Lung (tissue), 12 donors: ENCODE results near the gene LAMP1. TPM values are rescaled to one million over a fixed set of nuclear protein-coding genes. Genes with fewer than 3 reads are reported as not detected.

ENCODE experiments used
- ATAC-seq: fragments of 200-7000 bp; cut with Tn5 transposase; one replicate; pipeline ENCODE4 v1.9.1; 2020; ENCODE audit warnings: moderate number of reproducible peaks; ENCODE audit not compliant: insufficient read depth, low FRiP score
- DNase-seq, 3 donors: peaks; one replicate each; pipeline ENCODE4 v3.0.0-alpha.2; 2013 to 2017
- H3K27ac ChIP-seq, 2 donors: one replicate each; pipeline ENCODE4 v1.5.1; 2013; ENCODE audit warnings: mild to moderate bottlenecking in 2 of 2, moderate library complexity in 2 of 2, control low read depth in 1 of 2, inconsistent platforms in 1 of 2, low read depth in 1 of 2, low read length in 1 of 2
- H3K27me3 ChIP-seq, 3 donors: one replicate each; pipeline ENCODE4 v1.5.1; 2013; ENCODE audit warnings: low read length in 2 of 3; ENCODE audit not compliant: control insufficient read depth in 3 of 3, insufficient read depth in 3 of 3
- H3K36me3 ChIP-seq, 4 donors: one replicate each; pipeline ENCODE4 v1.5.1; 2013; ENCODE audit warnings: low read length in 4 of 4, mild to moderate bottlenecking in 1 of 4, moderate library complexity in 1 of 4; ENCODE audit not compliant: control insufficient read depth in 4 of 4, insufficient read depth in 4 of 4
- H3K4me1 ChIP-seq, 5 donors: one replicate each; pipeline ENCODE4 v1.5.1; 2013; ENCODE audit warnings: low read length in 5 of 5, mild to moderate bottlenecking in 2 of 5, moderate library complexity in 1 of 5; ENCODE audit not compliant: control insufficient read depth in 5 of 5, insufficient read depth in 5 of 5
- H3K4me3 ChIP-seq: one replicate; pipeline ENCODE4 v1.5.1; 2013; ENCODE audit warnings: mild to moderate bottlenecking, control low read depth, moderate library complexity
- H3K9ac ChIP-seq, 2 donors: one replicate each; pipeline ENCODE4 v1.5.1; 2013; ENCODE audit warnings: low read length in 2 of 2, control low read depth in 1 of 2; ENCODE audit not compliant: insufficient read depth in 1 of 2
- H3K9me3 ChIP-seq, 4 donors: one replicate each; pipeline ENCODE4 v1.5.1; 2013; ENCODE audit warnings: low read length in 3 of 4, mild to moderate bottlenecking in 1 of 4, moderate library complexity in 1 of 4; ENCODE audit not compliant: control insufficient read depth in 4 of 4, insufficient read depth in 3 of 4
- WGBS, 2 donors: extraction: QIAGEN DNeasy Blood & Tissue Kit; methylation state at CpG; one replicate each; pipeline ENCODE4 v1.1.7; 2013; 5-methylcytosine and 5-hydroxymethylcytosine counted together
- polyA plus RNA-seq, 2 donors: library from polyadenylated mRNA; stranded (reverse); fragments of 200-250 nt; gene quantifications; one replicate each; pipeline ENCODE4 v1.2.1, GENCODE V29; 2013
- total RNA-seq, 2 donors: library from RNA; depleted of rRNA in 1 of 2; stranded (reverse); fragments of >200 nt in 1 of 2; gene quantifications; one replicate each; pipeline ENCODE4 v1.2.1, GENCODE V29; 2014 to 2021
- TF ChIP-seq, protein P1 (sequence below): IDR thresholded peaks from 2 replicates; pipeline ENCODE4 v1.5.1; 2012; ENCODE audit warnings: mild to moderate bottlenecking; ENCODE audit errors: control extremely low read depth, extremely low read depth
- donor health status: control.
- donor health status: control.
- donor health status: Bipolar disorder and iron deficiency.
- donor health status: healthy.
- donor health status: DM: yes; HTN: yes; CAD: no.

The LAMP1 gene
- total and polyA plus RNA-seq, 4 donors, result 76.8 to 320 (median 150) TPM

DNA sequence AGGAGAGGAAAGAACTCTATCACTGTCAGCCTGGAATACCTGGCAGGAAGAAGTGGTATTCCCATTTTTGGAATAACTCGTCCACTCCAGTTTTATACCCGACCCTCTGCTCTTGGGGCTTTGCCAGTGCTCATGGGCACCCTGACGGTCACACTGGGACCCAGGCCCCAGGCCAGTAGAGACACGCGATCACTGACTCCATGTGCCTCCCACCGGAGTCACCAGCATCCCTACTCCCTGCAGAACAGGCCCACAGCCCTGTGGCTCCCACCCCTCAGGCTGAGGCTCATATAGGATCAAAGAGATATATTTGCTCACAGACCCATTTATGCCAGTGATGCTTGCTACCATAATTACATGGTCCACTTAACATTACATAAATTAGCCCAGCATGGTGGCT lies 63.4 kb downstream of the LAMP1 start:
- no peak overlapping the region for H3K4me3 ChIP-seq
- no peak for DNase-seq

DNA sequence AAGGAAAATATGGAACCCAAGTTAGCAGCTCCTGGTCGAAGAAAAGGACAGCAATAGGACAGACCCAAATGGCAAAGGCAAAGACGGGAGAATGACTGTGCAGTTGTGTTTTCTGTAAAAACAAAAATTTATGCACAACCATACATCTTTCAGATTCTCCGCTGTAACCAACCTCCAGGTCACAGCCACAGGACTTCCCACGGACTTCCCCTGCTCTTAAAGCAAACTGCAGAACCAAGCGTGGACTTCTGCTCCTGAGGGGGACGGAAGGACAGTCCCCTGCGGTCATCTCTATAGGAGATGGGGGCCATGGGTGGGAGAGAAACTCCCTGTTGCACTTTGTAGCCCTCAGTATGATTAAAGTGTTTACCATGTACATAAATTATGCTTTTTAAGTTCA lies 64.4 kb downstream of the LAMP1 start:
- 39 to 61% methylated on average over 7 of the region's 7 CpGs for WGBS, 2 donors
- TF ChIP-seq, protein P1, sequence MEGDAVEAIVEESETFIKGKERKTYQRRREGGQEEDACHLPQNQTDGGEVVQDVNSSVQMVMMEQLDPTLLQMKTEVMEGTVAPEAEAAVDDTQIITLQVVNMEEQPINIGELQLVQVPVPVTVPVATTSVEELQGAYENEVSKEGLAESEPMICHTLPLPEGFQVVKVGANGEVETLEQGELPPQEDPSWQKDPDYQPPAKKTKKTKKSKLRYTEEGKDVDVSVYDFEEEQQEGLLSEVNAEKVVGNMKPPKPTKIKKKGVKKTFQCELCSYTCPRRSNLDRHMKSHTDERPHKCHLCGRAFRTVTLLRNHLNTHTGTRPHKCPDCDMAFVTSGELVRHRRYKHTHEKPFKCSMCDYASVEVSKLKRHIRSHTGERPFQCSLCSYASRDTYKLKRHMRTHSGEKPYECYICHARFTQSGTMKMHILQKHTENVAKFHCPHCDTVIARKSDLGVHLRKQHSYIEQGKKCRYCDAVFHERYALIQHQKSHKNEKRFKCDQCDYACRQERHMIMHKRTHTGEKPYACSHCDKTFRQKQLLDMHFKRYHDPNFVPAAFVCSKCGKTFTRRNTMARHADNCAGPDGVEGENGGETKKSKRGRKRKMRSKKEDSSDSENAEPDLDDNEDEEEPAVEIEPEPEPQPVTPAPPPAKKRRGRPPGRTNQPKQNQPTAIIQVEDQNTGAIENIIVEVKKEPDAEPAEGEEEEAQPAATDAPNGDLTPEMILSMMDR, result no peak
- Histone ChIP-seq H3K36me3 (no peaks in the 10 kb centered on the region), H3K4me1 (no peaks in the 10 kb centered on the region), H3K27me3 (no peaks in the 10 kb centered on the region), H3K9me3 (no peaks in the 10 kb centered on the region), H3K4me3 (no peak overlapping the region), H3K9ac (no peak overlapping the region), H3K27ac (no peak overlapping the region)
- DNase-seq, result no peak
- no peak for ATAC-seq

More for the DNA sequence above, 63.4 kb downstream of the LAMP1 start:
- H3K4me1 ChIP-seq, result no peaks in the 10 kb centered on the region
- no peak overlapping the region for H3K9ac ChIP-seq
- no peak overlapping the region for H3K27ac ChIP-seq
- TF ChIP-seq, protein P1, result no peak
- no peak for ATAC-seq
- H3K27me3 ChIP-seq, result no peaks in the 10 kb centered on the region
- 93 to 96% methylated on average over 6 of the region's 6 CpGs for WGBS, 2 donors
- no peaks in the 10 kb centered on the region for H3K9me3 ChIP-seq
- H3K36me3 ChIP-seq, result no peaks in the 10 kb centered on the region

DNA sequence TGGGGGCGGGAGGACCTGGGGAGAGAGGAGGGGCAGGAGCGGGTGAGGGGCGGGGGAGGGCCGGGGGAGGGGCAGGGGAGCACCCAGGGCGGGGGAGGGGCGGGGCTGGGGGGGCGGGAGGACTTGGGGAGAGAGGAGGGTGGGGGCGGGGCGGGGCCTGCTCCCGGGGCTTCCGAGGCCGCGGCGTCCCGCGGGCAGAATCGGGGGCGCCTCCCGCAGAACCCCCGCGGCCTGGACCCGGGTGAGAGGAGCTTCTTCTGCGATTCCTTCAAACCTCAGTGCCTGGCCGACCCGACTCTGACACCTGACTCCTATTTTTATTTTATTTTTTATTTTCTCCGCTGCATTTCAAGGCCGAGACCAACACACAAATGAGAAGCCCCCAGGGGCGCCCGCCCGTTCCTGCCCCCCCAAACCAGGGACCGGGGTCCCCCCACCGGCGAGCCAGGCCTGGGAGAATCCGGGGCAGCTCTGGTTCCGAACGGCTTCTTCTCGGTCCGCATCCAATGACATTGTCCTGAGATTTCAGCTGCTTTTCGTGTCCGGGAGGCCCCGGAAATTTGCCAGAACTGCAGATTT lies 67.4 kb downstream of the LAMP1 start:
- WGBS, 2 donors, result 16 to 19% methylated on average over 20 to 35 of the region's 41 CpGs
- Histone ChIP-seq H3K4me1 (no peaks in the 10 kb centered on the region), H3K9me3 (no peaks in the 10 kb centered on the region), H3K27ac (no peak overlapping the region), H3K27me3 (no peaks in the 10 kb centered on the region), H3K36me3 (no peaks in the 10 kb centered on the region), H3K9ac (no peak overlapping the region), H3K4me3 (no peak overlapping the region)
- TF ChIP-seq, protein P1, result no peak
- DNase-seq, result peak in 2 of 3 donors; percentile 59 to 79
- ATAC-seq, result no peak
